Neural progenitor cell (in vitro differentiated cells): ENCODE data around the gene AK2.

Experiments used
- CTCF ChIP-seq: fragments of 200-600 bp; sonication (generic); IDR thresholded peaks from 2 replicates; pipeline ENCODE4 v1.5.1; 2017; ENCODE audit warnings: antibody characterized with exemption, mild to moderate bottlenecking
- EZH2phosphoT487 ChIP-seq: fragments of 200-600 bp; sonication (generic); IDR thresholded peaks from 2 replicates; pipeline ENCODE4 v1.6.1; 2017; ENCODE audit warnings: antibody characterized with exemption

- TF ChIP-seq CTCF (no peak), EZH2phosphoT487 (no peak)
Measured at GRCh38 chr1:33045814-33046213, 9.1 kb upstream of the AK2 start.
